Embryonic facial prominence (tissue), 1 donor: Measurements from ENCODE around the gene AMOT.

Experiments
- DNase-seq: peaks from one replicate; pipeline ENCODE4 v3.0.0-alpha.2; 2016; ENCODE audit errors: extremely low spot score

Gene AMOT

DNA sequence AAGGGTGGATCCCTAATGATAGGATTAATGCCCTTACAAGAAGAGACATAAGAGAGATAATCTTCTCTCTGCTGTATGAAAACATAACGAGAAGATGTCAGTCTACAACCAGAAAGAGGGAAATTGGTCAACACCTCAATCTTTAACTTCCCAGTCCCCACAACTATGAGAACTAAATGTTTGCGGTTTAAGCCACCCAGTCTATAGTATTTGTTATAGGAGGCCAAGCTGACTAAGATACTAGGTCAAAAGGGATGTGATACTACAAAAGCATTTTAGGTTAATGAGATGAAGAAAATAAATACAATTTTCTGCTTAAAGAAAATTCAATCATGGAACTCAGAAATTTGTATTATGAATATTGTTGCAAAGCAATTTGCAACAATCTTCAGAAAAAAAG, 105.5 kb downstream of the AMOT start:
- DNase-seq, result no peak

DNA sequence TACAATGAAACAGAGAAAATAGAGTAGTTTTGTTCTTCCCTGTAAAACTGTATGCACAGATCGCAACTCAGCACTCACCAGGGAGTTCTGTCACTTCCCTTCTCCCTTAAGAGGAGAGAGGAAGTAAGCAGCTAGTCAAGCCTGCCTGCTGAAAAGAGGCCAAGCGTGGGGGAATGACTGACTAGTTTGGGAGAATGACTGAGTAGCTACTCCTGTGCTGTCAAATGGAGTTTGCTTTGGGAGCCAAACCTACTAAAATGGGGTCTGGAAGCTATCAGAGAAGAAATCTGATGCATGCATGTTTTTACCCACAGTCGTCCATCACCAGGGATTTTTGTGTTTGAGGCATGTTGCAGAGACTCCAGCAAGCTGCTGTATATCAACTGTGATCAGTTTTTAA, 106.3 kb downstream of the AMOT start:
- no peak for DNase-seq

DNA sequence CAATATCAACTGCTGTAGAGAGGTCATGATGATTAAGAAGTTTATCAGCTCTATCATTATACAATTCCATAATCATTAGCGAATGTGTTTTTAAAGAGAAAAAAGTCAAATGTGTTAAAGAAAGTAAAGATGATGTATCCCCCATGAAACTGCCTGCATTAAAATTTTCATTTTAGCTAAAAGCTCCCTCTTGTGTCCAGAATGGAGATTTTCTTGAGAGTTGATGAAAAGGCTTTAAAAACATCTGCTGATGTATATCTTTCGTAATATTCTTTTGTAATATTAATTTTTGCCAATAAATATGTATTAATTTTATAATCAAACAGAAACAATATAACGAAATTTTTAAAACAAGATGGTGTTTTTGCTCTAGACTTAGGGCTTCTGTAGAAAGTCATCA, 108.8 kb downstream of the AMOT start:
- no peak for DNase-seq
